Stimulated activated CD4-positive, alpha-beta T cell treated with anti-CD3 and anti-CD28 coated beads, TNF-alpha, amount 100 ng/mL, for 48 hours (primary cell): Measurements from ENCODE around the gene PLEKHA8.

Experiments used
- DNase-seq, 3 donors: peaks; one replicate each; pipeline ENCODE4 v3.0.0-alpha.2; 2020; ENCODE audit warnings: low read depth in 3 of 3

PLEKHA8 gene, protein sequence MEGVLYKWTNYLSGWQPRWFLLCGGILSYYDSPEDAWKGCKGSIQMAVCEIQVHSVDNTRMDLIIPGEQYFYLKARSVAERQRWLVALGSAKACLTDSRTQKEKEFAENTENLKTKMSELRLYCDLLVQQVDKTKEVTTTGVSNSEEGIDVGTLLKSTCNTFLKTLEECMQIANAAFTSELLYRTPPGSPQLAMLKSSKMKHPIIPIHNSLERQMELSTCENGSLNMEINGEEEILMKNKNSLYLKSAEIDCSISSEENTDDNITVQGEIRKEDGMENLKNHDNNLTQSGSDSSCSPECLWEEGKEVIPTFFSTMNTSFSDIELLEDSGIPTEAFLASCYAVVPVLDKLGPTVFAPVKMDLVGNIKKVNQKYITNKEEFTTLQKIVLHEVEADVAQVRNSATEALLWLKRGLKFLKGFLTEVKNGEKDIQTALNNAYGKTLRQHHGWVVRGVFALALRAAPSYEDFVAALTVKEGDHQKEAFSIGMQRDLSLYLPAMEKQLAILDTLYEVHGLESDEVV

GRCh38 chr7:30028216-30028748, at the start of gene PLEKHA8:
Gene PLEKHA8 (plus strand): TSS chr7:30028412. CDS start chr7:30028763, 351 bp downstream.
- DNase-seq: peak; percentile 74 to 85 (median 77)

DNA sequence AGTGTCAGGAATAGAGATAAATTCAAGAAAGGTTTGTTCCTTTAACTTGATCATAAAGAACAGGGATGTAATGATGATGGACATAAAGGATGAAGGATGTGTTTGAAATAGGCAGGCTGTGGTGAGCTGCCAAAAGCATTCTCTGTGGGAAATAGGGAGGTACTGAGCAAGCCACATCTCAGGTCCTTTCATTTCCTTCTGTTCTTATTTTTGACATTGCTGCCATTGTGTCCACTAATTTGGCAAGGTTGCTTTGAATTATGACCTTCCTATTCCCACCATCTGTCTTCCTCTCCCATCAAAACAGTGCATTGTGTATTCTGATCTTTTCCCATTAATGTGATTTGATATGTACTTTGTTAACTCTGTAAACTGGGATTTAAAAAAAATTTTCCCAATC, 48.1 kb upstream of the PLEKHA8 start:
- DNase-seq: no peak

DNA sequence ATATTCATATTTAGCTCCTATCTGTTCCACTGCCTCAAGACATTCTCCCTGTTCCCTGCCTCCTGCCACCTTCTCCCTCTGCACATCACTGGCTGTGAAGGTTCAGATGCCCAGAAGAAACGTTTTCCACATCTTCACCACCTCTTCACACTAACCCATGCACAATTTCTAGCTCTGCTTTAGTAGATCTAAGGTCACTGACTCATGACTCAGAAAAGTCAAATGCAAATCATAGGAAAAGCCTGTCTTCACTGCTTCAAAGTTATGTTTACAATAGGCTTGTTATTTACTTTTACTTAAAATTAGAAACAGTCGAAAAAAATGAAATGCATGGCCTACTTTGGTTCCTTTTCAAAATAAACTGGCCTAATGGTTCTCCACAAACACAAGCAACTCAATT, 41.1 kb upstream of the PLEKHA8 start:
- DNase-seq: no peak

- no peak for DNase-seq
These were observed 40.3 kb upstream of the PLEKHA8 start for GRCh38 chr7:29987811-29988317.

- peak in 1 of 3 donors; percentile 16 for DNase-seq
These were observed 39.6 kb upstream of the PLEKHA8 start for GRCh38 chr7:29988424-29989256.

DNA sequence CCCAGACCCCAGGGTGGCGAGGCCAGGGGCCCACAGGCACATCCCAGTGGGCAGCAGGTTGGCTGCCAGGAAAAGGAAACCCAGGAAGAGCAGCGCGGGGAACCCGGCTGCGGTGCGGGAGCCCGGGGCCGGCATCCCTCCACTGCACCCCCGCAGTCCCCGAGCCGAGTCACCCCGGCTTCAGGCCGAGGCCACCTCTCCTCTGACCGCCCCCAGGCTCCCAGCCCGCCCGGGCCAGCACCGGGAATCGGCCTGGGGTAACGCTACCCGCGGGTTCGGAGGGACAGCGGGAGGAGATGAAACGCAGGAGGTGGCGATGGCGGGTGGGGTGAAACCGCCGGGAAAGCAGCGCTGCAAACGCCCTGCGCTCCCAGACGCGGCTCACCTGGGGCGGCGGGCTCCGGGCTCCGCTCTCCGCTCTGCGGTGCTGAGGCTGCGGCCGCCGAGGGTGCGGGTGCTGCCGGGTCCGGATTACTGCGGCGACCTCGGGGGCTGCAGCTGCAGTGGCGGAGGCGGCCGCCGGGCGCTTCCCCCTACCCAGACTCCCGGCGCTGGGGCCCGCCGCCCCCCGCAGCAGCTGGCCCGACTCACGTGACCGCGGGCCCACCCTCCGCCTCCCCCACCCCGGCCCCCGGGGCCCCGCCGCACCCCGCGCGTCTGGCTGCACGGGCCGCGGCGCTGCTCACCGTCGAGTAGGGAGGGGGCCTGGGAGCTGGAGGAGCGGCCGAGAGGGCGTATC, 38.8 kb upstream of the PLEKHA8 start, which contains the start of gene SCRN1:
TSS of gene SCRN1 (minus strand) at position 545 of the 739 bp plus-strand sequence. CDS start 20,734 bp downstream, outside the sequence.
- no peak for DNase-seq

GRCh38 chr7:29990931-29991330, 37.3 kb upstream of the PLEKHA8 start:
- DNase-seq: no peak

DNA sequence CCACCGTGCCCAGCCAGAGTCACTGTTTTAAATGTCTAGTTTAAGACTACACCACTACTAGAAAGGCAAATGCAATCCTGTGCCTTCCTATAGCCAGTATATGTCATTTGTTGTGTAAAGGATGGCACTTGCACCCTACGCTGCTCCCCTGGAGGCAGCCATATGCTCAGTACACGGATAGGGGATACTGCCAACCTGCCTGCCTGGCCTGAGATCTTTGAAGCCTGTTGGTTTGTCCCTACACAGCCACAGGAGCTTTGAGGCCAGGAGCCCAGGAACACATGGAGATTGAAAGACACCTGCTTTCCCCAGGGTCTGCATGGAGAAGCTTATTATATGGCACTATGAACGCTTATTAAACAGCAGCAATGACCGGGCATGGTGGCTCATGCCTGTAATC, 36.3 kb upstream of the PLEKHA8 start:
- DNase-seq: no peak

- DNase-seq: no peak
These were observed 35.1 kb upstream of the PLEKHA8 start for GRCh38 chr7:29993140-29993539.

GRCh38 chr7:29995652-29996051, 32.6 kb upstream of the PLEKHA8 start:
- no peak for DNase-seq

DNA sequence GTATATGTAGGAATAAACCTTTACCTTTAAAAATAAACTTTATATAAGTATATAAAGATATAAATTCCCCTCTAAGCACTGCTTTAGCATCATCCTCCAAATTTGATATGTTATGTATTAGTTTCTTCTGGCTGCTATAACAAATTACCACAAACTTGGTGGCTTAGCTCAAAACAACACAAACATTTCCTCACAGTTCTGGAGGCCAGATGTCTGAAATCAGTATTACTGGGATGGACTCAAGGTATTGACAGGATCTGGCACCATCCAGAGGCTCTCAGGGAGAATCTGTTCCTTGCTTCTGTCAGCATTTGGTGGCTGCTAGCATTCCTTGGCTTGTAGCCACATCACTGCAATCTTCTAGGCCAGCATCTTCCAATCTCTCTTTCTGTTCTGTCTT, 31.9 kb upstream of the PLEKHA8 start:
- no peak for DNase-seq

- no peak for DNase-seq
These were observed 29.7 kb upstream of the PLEKHA8 start for GRCh38 chr7:29998489-29998888.

- no peak for DNase-seq
These were observed 26.2 kb upstream of the PLEKHA8 start for GRCh38 chr7:30001998-30002397.

DNA sequence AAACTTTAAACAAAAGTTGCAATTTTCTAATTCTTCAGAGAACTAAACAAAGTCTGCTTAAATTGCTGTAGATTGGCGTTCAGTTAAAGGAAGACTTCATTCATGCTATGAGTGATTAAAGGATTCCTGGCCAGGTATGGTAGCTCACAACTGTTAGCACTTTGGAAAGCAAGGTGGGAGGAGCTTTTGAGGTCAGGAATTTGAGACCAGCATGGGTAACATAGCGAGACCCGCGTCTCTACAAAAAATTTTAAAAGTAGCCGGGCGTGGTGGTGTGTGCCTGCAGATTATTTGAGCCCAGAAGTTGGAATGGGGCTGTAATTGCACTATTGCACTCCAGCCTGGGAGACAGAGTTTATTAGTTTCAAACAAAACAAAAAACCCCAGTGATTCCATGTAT, 25.1 kb upstream of the PLEKHA8 start:
- no peak for DNase-seq

GRCh38 chr7:30005464-30005863, 22.7 kb upstream of the PLEKHA8 start:
- no peak for DNase-seq

DNA sequence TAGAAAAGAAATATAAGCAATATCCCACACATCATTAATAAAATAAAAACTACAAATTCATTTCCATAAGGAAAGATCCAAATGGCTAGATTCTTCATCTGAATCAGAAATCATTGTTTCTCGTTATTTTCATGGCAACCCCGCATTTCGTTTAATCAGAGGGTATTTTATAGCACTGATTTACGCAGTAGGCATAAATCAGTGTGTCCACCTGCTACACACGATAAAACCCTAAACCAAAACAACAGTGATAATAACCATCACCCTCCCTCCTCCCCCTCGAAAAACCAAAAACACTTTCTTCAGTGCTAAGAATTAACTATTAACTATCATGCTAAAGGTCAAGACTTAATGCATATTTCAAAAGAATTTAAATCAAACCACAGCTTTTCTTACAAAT, 18.2 kb upstream of the PLEKHA8 start:
- no peak for DNase-seq

DNA sequence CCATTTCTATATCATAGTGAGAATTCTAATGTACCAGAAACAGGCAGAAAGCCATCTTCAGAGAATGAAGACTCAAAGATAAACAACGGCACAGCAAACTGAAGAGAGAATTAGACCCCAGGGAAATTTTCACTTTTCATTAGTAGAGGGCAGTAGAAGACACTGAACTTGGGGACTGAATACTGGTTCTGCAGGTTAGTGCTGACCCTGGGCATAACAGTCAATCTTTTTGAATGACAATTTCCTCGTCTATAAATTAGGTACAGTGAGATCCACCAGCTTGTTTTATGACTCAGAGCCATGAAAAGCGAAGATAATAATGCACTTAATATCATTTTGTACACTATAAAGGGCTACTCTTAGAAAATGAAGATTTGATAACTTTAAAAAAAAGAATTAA, 15.5 kb upstream of the PLEKHA8 start:
- no peak for DNase-seq

GRCh38 chr7:30018451-30018850, 9.8 kb upstream of the PLEKHA8 start:
- DNase-seq: no peak

DNA sequence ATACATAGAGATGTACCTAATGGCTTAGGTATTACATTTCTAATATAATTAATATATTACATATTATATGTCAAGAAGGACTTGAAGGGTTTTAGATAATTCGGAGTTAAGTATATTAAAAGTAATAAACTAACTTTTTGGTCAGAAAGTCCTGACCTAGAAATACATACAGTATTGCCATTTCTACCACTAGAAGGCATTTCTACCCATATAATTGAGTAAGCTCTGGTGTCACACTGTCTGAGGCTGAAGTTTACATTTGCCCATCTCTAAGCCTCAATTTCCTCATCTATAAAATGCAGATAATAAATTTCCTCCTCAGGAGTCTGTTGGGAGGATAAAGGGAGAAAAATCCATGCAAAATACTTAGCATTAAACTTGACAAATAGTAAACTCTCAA, 8.8 kb upstream of the PLEKHA8 start:
- DNase-seq: no peak

GRCh38 chr7:30019960-30020359, 8.3 kb upstream of the PLEKHA8 start:
- DNase-seq: no peak

- no peak for DNase-seq
These were observed 7.7 kb upstream of the PLEKHA8 start for GRCh38 chr7:30020535-30020934.
